NCI-H1092 (cell line): ENCODE results near the gene CDH7.
A peak's percentile ranks its signal among the peaks of the same experiment; 100 is the strongest.

Source experiments
- DNase-seq: peaks from one replicate; lab custom pipeline; 2025; lab: John Stamatoyannopoulos, UW

CDH7 gene

GRCh38 chr18:65767406-65767805 is 16.6 kb downstream of the CDH7 start:
- DNase-seq: no peak

GRCh38 chr18:65768120-65768778 is 17.4 kb downstream of the CDH7 start:
- DNase-seq: no peak

- no peak for DNase-seq
Measured at GRCh38 chr18:65769652-65770051, 18.8 kb downstream of the CDH7 start.

GRCh38 chr18:65786474-65786873 is 35.7 kb downstream of the CDH7 start:
- DNase-seq: no peak

GRCh38 chr18:65788373-65788772 is 37.6 kb downstream of the CDH7 start:
- peak; percentile 71 for DNase-seq

- no peak for DNase-seq
Measured at GRCh38 chr18:65790604-65791003, 39.8 kb downstream of the CDH7 start.

GRCh38 chr18:65791719-65792118 is 40.9 kb downstream of the CDH7 start:
- DNase-seq: no peak

- no peak for DNase-seq
Measured at GRCh38 chr18:65792456-65793074, 41.8 kb downstream of the CDH7 start.

- DNase-seq: no peak
Measured at GRCh38 chr18:65808759-65809158, 57.9 kb downstream of the CDH7 start.

GRCh38 chr18:65811307-65811706 is 60.5 kb downstream of the CDH7 start:
- no peak for DNase-seq

- DNase-seq: no peak
Measured at GRCh38 chr18:65815506-65815905, 64.7 kb downstream of the CDH7 start.

- DNase-seq: no peak
Measured at GRCh38 chr18:65817178-65817577, 66.4 kb downstream of the CDH7 start.

GRCh38 chr18:65821911-65822310 is 71.1 kb downstream of the CDH7 start:
- DNase-seq: no peak

- DNase-seq: no peak
Measured at GRCh38 chr18:65822826-65823225, 72.0 kb downstream of the CDH7 start.

GRCh38 chr18:65827444-65827843 is 76.6 kb downstream of the CDH7 start:
- DNase-seq: no peak

- DNase-seq: no peak
Measured at GRCh38 chr18:65835881-65836280, 85.1 kb downstream of the CDH7 start.

- DNase-seq: no peak
Measured at GRCh38 chr18:65846107-65846506, 95.3 kb downstream of the CDH7 start.

GRCh38 chr18:65852273-65852672 is 101.5 kb downstream of the CDH7 start:
- DNase-seq: no peak

- DNase-seq: no peak
Measured at GRCh38 chr18:65859075-65859474, 108.3 kb downstream of the CDH7 start.

- no peak for DNase-seq
Measured at GRCh38 chr18:65869527-65869926, 118.7 kb downstream of the CDH7 start.

- DNase-seq: no peak
Measured at GRCh38 chr18:65876310-65876709, 125.5 kb downstream of the CDH7 start.

- DNase-seq: no peak
Measured at GRCh38 chr18:65897292-65897691, 146.5 kb downstream of the CDH7 start.

GRCh38 chr18:65901522-65901921 is 150.7 kb downstream of the CDH7 start:
- no peak for DNase-seq

GRCh38 chr18:65906621-65907034 is 155.8 kb downstream of the CDH7 start:
- DNase-seq: no peak
